GM23338 (cell line): ENCODE measurements around the gene EPHB3. TPM values are rescaled to one million over a fixed set of nuclear protein-coding genes. Genes with fewer than 3 reads are reported as not detected.

Experiments
- ATAC-seq: fragments of 200-7000 bp; cut with Tn5 transposase; 3 replicates; pipeline ENCODE4 v1.9.1; 2020
- DNase-seq: peaks from one replicate; pipeline ENCODE4 v3.0.0-alpha.2; 2015; ENCODE audit warnings: low spot score
- H2AFZ ChIP-seq: fragments of 200-600 bp; sonication (generic); 2 replicates; pipeline ENCODE4 v1.8.0; 2016; ENCODE audit warnings: antibody characterized with exemption, mild to moderate bottlenecking, moderate library complexity
- H3F3A ChIP-seq: fragments of 200-600 bp; sonication (generic); replicated peaks from 2 replicates; pipeline ENCODE4 v1.8.0; 2017; ENCODE audit warnings: antibody characterized with exemption, mixed run types, low read depth
- H3K27ac ChIP-seq: fragments of 200-600 bp; sonication (generic); 2 replicates; pipeline ENCODE4 v1.6.1; 2016; ENCODE audit warnings: low read depth
- H3K27me3 ChIP-seq: fragments of 200-600 bp; sonication (generic); 2 replicates; pipeline ENCODE4 v1.8.0; 2016; ENCODE audit warnings: mild to moderate bottlenecking, mixed run types, moderate library complexity; ENCODE audit not compliant: insufficient read depth
- H3K36me3 ChIP-seq: fragments of 200-600 bp; sonication (generic); 2 replicates; pipeline ENCODE4 v1.8.0; 2016; ENCODE audit warnings: mild to moderate bottlenecking; ENCODE audit not compliant: insufficient read depth
- H3K4me1 ChIP-seq: fragments of 200-600 bp; sonication (generic); 2 replicates; pipeline ENCODE4 v1.8.0; 2016; ENCODE audit warnings: mild to moderate bottlenecking, moderate library complexity; ENCODE audit not compliant: insufficient read depth
- H3K4me2 ChIP-seq: fragments of 200-600 bp; sonication (generic); 2 replicates; pipeline ENCODE4 v1.7.1; 2017; ENCODE audit warnings: mixed run types
- H3K4me3 ChIP-seq: fragments of 200-600 bp; sonication (generic); 2 replicates; pipeline ENCODE4 v1.6.1; 2016; ENCODE audit warnings: mixed run types
- H3K79me2 ChIP-seq: fragments of 200-600 bp; sonication (generic); replicated peaks from 2 replicates; pipeline ENCODE4 v1.8.0; 2017; ENCODE audit warnings: mild to moderate bottlenecking; ENCODE audit not compliant: insufficient read depth
- H3K9me2 ChIP-seq: fragments of 200-600 bp; sonication (generic); 2 replicates; pipeline ENCODE4 v1.8.0; 2017; ENCODE audit not compliant: insufficient read depth
- H4K20me1 ChIP-seq: fragments of 200-600 bp; sonication (generic); replicated peaks from 2 replicates; pipeline ENCODE4 v1.8.0; 2017; ENCODE audit warnings: mild to moderate bottlenecking; ENCODE audit not compliant: insufficient read depth
- H3K27ac Mint-ChIP-seq: 2 replicates; pipeline ENCODE4 v1.8.0; 2020; ENCODE audit warnings: inconsistent platforms, mild to moderate bottlenecking, moderate library complexity, mixed read lengths
- H3K27me3 Mint-ChIP-seq: 3 replicates; pipeline ENCODE4 v1.8.0; 2022; ENCODE audit warnings: low read depth, mild to moderate bottlenecking, moderate library complexity, mixed read lengths, inconsistent platforms; ENCODE audit not compliant: insufficient read depth, poor library complexity
- H3K36me3 Mint-ChIP-seq: 3 replicates; pipeline ENCODE4 v1.8.0; 2021; ENCODE audit warnings: low read depth, mild to moderate bottlenecking, inconsistent platforms, moderate library complexity, mixed read lengths
- H3K4me1 Mint-ChIP-seq: 3 replicates; pipeline ENCODE4 v1.8.0; 2020; ENCODE audit warnings: mild to moderate bottlenecking, inconsistent platforms, mixed read lengths
- H3K4me3 Mint-ChIP-seq: 3 replicates; pipeline ENCODE4 v1.8.0; 2021; ENCODE audit warnings: moderate library complexity, mild to moderate bottlenecking, inconsistent platforms, mixed read lengths
- H3K9me3 Mint-ChIP-seq: 3 replicates; pipeline ENCODE4 v1.8.0; 2020; ENCODE audit warnings: moderate library complexity, mild to moderate bottlenecking, inconsistent platforms, mixed read lengths
- CREB1 ChIP-seq: fragments of 250-450 bp; sonication (Bioruptor Pico); IDR thresholded peaks from 2 replicates; pipeline ENCODE4 v1.5.0; 2020; ENCODE audit warnings: low read depth, mild to moderate bottlenecking, moderate library complexity
- EZH2 ChIP-seq: fragments of 200-600 bp; sonication (generic); IDR thresholded peaks from one replicate; pipeline ENCODE4 v1.8.0; 2017; ENCODE audit warnings: antibody characterized with exemption, mild to moderate bottlenecking, low read depth; ENCODE audit not compliant: unreplicated experiment
- EZH2phosphoT487 ChIP-seq: fragments of 200-600 bp; sonication (generic); IDR thresholded peaks from one replicate; pipeline ENCODE4 v1.8.1; 2018; ENCODE audit warnings: antibody characterized with exemption; ENCODE audit not compliant: unreplicated experiment
- JUNB ChIP-seq: IDR thresholded peaks from one replicate; pipeline ENCODE4 v1.6.1; 2016; ENCODE audit warnings: antibody characterized with exemption; ENCODE audit not compliant: unreplicated experiment
- NANOG ChIP-seq: IDR thresholded peaks from 2 replicates; pipeline ENCODE4 v1.6.1; 2016; ENCODE audit warnings: antibody characterized with exemption, borderline replicate concordance
- POLR2AphosphoS5 ChIP-seq: IDR thresholded peaks from 2 replicates; pipeline ENCODE4 v1.6.1; 2016; ENCODE audit warnings: antibody characterized with exemption, low read depth
- STAT1 ChIP-seq: IDR thresholded peaks from one replicate; pipeline ENCODE4 v1.6.1; 2016; ENCODE audit warnings: antibody characterized with exemption; ENCODE audit not compliant: unreplicated experiment
- ZNF114 ChIP-seq: fragments of 250-450 bp; sonication (Bioruptor Pico); IDR thresholded peaks from 2 replicates; pipeline ENCODE4 v1.5.0; 2020; ENCODE audit warnings: mild to moderate bottlenecking, moderate library complexity
- ZNF331 ChIP-seq: fragments of 250-450 bp; sonication (Bioruptor Pico); IDR thresholded peaks from 2 replicates; pipeline ENCODE4 v1.5.0; 2020; ENCODE audit warnings: low read depth, mild to moderate bottlenecking, moderate library complexity
- ZNF462 ChIP-seq: fragments of 250-450 bp; sonication (Bioruptor Pico); IDR thresholded peaks from 2 replicates; pipeline ENCODE4 v1.5.0; 2020; ENCODE audit warnings: mild to moderate bottlenecking, moderate library complexity
- polyA plus RNA-seq: library from polyadenylated mRNA; unstranded; fragments of >200 nt; fragmentation: Nextera tagmentation; extraction: Ambion mirVana; gene quantifications from 2 replicates; pipeline ENCODE4 v1.2.1, GENCODE V29; 2016
- total RNA-seq: library from RNA; depleted of rRNA; stranded (reverse); fragments of >200 nt; shearing (Covaris generic); gene quantifications from 2 replicates; pipeline ENCODE4 v1.2.3, GENCODE V29; 2014
- TF ChIP-seq, protein P1 (sequence below): IDR thresholded peaks from 2 replicates; pipeline ENCODE4 v1.6.1; 2016; ENCODE audit warnings: antibody characterized with exemption
- TF ChIP-seq, protein P2 (sequence below): IDR thresholded peaks from one replicate; pipeline ENCODE4 v1.6.1; 2018; ENCODE audit warnings: antibody characterized with exemption; ENCODE audit not compliant: unreplicated experiment
- TF ChIP-seq, protein P3 (sequence below), 2 experiments: fragments of 200-600 bp in 1 of 2; sonication (generic) in 1 of 2; conservative IDR thresholded peaks; 2 replicates each; pipeline versions ENCODE4 v1.5.1 to v1.6.1; 2016 to 2017; ENCODE audit warnings: antibody characterized with exemption in 2 of 2, low read depth in 2 of 2, mild to moderate bottlenecking in 2 of 2, moderate library complexity in 1 of 2

The EPHB3 gene
- total and polyA plus RNA-seq, 2 experiments from 2014 or later = 0.57 to 2.0 TPM

- peaks cover 35% of the 10 kb centered on the region for H3K4me1 ChIP-seq
- no peak for TF ChIP-seq CREB1
- no peak for TF ChIP-seq STAT1
- no peak for TF ChIP-seq JUNB
- TF ChIP-seq, protein P1, sequence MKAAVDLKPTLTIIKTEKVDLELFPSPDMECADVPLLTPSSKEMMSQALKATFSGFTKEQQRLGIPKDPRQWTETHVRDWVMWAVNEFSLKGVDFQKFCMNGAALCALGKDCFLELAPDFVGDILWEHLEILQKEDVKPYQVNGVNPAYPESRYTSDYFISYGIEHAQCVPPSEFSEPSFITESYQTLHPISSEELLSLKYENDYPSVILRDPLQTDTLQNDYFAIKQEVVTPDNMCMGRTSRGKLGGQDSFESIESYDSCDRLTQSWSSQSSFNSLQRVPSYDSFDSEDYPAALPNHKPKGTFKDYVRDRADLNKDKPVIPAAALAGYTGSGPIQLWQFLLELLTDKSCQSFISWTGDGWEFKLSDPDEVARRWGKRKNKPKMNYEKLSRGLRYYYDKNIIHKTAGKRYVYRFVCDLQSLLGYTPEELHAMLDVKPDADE = no peak
- TF ChIP-seq, protein P2, sequence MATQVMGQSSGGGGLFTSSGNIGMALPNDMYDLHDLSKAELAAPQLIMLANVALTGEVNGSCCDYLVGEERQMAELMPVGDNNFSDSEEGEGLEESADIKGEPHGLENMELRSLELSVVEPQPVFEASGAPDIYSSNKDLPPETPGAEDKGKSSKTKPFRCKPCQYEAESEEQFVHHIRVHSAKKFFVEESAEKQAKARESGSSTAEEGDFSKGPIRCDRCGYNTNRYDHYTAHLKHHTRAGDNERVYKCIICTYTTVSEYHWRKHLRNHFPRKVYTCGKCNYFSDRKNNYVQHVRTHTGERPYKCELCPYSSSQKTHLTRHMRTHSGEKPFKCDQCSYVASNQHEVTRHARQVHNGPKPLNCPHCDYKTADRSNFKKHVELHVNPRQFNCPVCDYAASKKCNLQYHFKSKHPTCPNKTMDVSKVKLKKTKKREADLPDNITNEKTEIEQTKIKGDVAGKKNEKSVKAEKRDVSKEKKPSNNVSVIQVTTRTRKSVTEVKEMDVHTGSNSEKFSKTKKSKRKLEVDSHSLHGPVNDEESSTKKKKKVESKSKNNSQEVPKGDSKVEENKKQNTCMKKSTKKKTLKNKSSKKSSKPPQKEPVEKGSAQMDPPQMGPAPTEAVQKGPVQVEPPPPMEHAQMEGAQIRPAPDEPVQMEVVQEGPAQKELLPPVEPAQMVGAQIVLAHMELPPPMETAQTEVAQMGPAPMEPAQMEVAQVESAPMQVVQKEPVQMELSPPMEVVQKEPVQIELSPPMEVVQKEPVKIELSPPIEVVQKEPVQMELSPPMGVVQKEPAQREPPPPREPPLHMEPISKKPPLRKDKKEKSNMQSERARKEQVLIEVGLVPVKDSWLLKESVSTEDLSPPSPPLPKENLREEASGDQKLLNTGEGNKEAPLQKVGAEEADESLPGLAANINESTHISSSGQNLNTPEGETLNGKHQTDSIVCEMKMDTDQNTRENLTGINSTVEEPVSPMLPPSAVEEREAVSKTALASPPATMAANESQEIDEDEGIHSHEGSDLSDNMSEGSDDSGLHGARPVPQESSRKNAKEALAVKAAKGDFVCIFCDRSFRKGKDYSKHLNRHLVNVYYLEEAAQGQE = no peak
- TF ChIP-seq EZH2phosphoT487 = no peak
- TF ChIP-seq, protein P3, sequence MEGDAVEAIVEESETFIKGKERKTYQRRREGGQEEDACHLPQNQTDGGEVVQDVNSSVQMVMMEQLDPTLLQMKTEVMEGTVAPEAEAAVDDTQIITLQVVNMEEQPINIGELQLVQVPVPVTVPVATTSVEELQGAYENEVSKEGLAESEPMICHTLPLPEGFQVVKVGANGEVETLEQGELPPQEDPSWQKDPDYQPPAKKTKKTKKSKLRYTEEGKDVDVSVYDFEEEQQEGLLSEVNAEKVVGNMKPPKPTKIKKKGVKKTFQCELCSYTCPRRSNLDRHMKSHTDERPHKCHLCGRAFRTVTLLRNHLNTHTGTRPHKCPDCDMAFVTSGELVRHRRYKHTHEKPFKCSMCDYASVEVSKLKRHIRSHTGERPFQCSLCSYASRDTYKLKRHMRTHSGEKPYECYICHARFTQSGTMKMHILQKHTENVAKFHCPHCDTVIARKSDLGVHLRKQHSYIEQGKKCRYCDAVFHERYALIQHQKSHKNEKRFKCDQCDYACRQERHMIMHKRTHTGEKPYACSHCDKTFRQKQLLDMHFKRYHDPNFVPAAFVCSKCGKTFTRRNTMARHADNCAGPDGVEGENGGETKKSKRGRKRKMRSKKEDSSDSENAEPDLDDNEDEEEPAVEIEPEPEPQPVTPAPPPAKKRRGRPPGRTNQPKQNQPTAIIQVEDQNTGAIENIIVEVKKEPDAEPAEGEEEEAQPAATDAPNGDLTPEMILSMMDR (conservative IDR thresholded peaks at IDR 0.05; ENCODE audit: low read depth in 2 of 2) = no peak
- TF ChIP-seq POLR2AphosphoS5 = no peak
- no peak for TF ChIP-seq ZNF114
- TF ChIP-seq ZNF462 = no peak
- TF ChIP-seq NANOG = no peak
- no peak for TF ChIP-seq EZH2
- TF ChIP-seq ZNF331 = no peak
- H3K9me2 ChIP-seq = no peaks in the 10 kb centered on the region
- no peak overlapping the region for H2AFZ ChIP-seq
- H3K36me3 Mint-ChIP-seq = no peaks in the 10 kb centered on the region; the same call in 1 of the 3 replicates
- H3K27me3 ChIP-seq = peaks cover 48% of the 10 kb centered on the region
- DNase-seq = no peak
- H3K27me3 Mint-ChIP-seq = peaks cover 25% of the 10 kb centered on the region
- H3K4me3 Mint-ChIP-seq = no peak overlapping the region
- no peaks in the 10 kb centered on the region for H3K79me2 ChIP-seq
- H3K9me3 Mint-ChIP-seq = no peaks in the 10 kb centered on the region
- ATAC-seq = no peak
- no peak overlapping the region for H3K27ac ChIP-seq
- no peaks in the 10 kb centered on the region; the same call in 1 of the 2 replicates for H3F3A ChIP-seq
- H3K4me1 Mint-ChIP-seq = peaks cover 55% of the 10 kb centered on the region
- no peaks in the 10 kb centered on the region for H3K36me3 ChIP-seq
- no peak overlapping the region for H3K4me2 ChIP-seq
- no peak overlapping the region for H3K4me3 ChIP-seq
- H3K27ac Mint-ChIP-seq = no peak overlapping the region
- no peaks in the 10 kb centered on the region for H4K20me1 ChIP-seq
These were observed 17.2 kb downstream of the EPHB3 start for GRCh38 chr3:184578822-184579221.
